Activated CD8-positive, alpha-beta T cell treated with anti-CD3 and anti-CD28 coated beads for 36 hours (primary cell): Measurements from ENCODE around the gene SMCO1. TPM values are rescaled to one million over a fixed set of nuclear protein-coding genes. Genes with fewer than 3 reads are reported as not detected.
"Not testable (repeated sequence)": the region's sequence is repeated elsewhere in the genome, so short reads cannot be mapped to it uniquely, and the experiment has no call there.

Experiments
- ATAC-seq: fragments of 200-7000 bp; cut with Tn5 transposase; one replicate; pipeline ENCODE4 v1.10.0; 2021; ENCODE audit warnings: mild to moderate bottlenecking, moderate library complexity
- CTCF ChIA-PET: fragments of 350-600 bp; sonication (Branson Sonifier 250); formaldehyde crosslinking; loops from one replicate; lab custom pipeline; 2021; ENCODE audit warnings: antibody characterized with exemption; lab: Charles Lee
- POLR2A ChIA-PET: fragments of 350-600 bp; sonication (Branson Sonifier 250); formaldehyde crosslinking; loops from one replicate; lab custom pipeline; 2021; ENCODE audit warnings: antibody characterized with exemption; lab: Charles Lee
- DNase-seq: peaks from one replicate; pipeline ENCODE4 v3.0.0-alpha.2; 2020
- H3K27ac Mint-ChIP-seq: one replicate; pipeline ENCODE4 v1.8.0; 2021; ENCODE audit warnings: mild to moderate bottlenecking, mixed read lengths
- H3K27me3 Mint-ChIP-seq: one replicate; pipeline ENCODE4 v1.8.0; 2021; ENCODE audit warnings: mixed read lengths
- H3K36me3 Mint-ChIP-seq: one replicate; pipeline ENCODE4 v1.8.0; 2021; ENCODE audit warnings: low read depth, mixed read lengths
- H3K4me1 Mint-ChIP-seq: one replicate; pipeline ENCODE4 v1.8.0; 2021; ENCODE audit warnings: low read depth, mixed read lengths
- H3K4me3 Mint-ChIP-seq: one replicate; pipeline ENCODE4 v1.8.0; 2021; ENCODE audit warnings: mild to moderate bottlenecking, moderate library complexity, mixed read lengths
- H3K9me3 Mint-ChIP-seq: one replicate; pipeline ENCODE4 v1.8.0; 2021; ENCODE audit warnings: mixed read lengths
- intact Hi-C: fragments of 100-400 bp; cut with micrococcal nuclease; formaldehyde crosslinking; loops from one replicate; pipeline ENCODE4 v1.10.0; 2022
- total RNA-seq, 2 experiments: library from RNA; stranded (reverse); gene quantifications; one replicate each; pipeline ENCODE4 v1.2.3, GENCODE V29; 2021
- TF ChIP-seq, protein P1 (sequence below): fragments of 200-600 bp; IDR thresholded peaks from one replicate; pipeline ENCODE4 v1.8.0; 2022; ENCODE audit warnings: antibody characterized with exemption, mild to moderate bottlenecking

The SMCO1 gene
- total RNA-seq, 2 experiments from 2014 or later = not detected

DNA sequence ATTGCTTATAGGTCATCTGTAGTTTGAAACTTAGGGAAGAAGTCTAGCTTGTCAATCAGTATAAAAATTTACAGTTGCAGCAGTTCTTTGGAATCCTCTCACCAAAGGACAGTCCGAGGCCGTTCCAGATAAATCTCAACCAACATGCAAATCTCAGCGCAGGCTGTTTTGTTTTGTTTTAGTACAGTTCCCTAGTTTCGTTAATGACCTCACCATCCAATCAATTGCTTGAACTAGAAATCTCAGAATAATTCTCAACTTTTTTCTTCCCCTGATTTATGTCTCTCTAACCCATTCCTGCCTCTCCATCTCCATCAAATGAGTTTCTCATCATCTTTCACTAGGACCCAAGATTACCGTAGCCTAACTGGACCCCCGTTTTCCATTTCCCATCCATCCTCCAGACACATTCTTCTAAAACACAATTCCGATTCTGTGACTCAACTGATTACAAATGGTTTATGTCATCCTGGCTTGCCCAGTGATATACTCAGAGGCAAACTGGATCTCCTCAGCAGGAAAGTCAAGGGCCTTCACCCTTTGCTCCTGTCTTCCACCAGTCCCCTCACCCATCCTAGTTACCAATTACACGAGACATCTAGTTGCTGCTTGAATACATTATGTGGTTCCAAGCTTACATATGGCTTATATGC lies 1.3 kb downstream of the SMCO1 start:
- Mint-ChIP-seq H3K4me1 (peaks cover 4% of the 10 kb centered on the region), H3K4me3 (no peak overlapping the region), H3K27me3 (no peaks in the 10 kb centered on the region), H3K27ac (no peak overlapping the region), H3K9me3 (peaks cover 13% of the 10 kb centered on the region), H3K36me3 (peaks cover 2% of the 10 kb centered on the region)
- ChIA-PET CTCF (interaction anchor here (3.5 kb wide), 1 partner anchor 9 kb away, joined by 15 read pairs; no protein-coding TSS in a partner anchor), POLR2A (interaction anchor here (0.6 kb wide), 1 partner anchor 24 kb away, joined by 3 read pairs; no protein-coding TSS in a partner anchor)
- TF ChIP-seq, protein P1, sequence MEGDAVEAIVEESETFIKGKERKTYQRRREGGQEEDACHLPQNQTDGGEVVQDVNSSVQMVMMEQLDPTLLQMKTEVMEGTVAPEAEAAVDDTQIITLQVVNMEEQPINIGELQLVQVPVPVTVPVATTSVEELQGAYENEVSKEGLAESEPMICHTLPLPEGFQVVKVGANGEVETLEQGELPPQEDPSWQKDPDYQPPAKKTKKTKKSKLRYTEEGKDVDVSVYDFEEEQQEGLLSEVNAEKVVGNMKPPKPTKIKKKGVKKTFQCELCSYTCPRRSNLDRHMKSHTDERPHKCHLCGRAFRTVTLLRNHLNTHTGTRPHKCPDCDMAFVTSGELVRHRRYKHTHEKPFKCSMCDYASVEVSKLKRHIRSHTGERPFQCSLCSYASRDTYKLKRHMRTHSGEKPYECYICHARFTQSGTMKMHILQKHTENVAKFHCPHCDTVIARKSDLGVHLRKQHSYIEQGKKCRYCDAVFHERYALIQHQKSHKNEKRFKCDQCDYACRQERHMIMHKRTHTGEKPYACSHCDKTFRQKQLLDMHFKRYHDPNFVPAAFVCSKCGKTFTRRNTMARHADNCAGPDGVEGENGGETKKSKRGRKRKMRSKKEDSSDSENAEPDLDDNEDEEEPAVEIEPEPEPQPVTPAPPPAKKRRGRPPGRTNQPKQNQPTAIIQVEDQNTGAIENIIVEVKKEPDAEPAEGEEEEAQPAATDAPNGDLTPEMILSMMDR = no peak
- intact Hi-C loops = no loop called here
- no peak for ATAC-seq
- no peak for DNase-seq

DNA sequence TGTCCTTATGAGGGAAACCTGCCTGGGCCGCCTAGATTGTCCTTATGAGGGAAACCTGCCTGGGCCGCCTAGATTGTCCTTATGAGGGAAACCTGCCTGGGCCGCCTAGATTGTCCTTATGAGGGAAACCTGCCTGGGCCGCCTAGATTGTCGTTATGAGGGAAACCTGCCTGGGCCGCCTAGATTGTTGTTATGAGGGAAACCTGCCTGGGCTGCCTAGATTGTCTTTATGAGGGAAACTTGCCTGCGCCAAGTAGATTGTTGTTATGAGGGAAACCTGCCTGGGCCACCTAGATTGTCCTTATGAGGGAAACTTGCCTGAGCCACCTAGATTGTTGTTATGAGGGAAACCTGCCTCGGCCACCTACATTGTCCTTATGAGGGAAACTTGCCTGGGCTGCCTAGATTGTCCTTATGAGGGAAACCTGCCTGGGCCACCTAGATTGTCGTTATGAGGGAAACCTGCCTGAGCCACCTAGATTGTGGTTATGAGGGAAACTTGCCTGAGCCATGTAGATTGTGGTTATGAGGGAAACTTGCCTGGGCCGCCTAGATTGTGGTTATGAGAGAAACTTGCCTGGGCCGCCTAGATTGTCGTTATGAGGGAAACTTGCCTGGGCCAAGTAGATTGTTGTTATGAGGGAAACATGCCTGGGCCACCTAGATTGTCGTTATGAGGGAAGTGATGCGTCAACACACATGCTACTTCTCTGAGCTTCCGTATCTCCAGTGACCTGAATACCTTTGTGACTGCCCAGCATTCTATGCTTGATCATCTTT lies 3.3 kb downstream of the SMCO1 start:
- CTCF ChIA-PET = interaction anchor here (1.1 to 3.5 kb wide), 3 partner anchors 11 to 258 kb away, joined by 3 to 15 read pairs (median 5); no protein-coding TSS in a partner anchor
- ATAC-seq, H3K27me3 Mint-ChIP-seq, H3K4me3 Mint-ChIP-seq, H3K9me3 Mint-ChIP-seq, DNase-seq, H3K4me1 Mint-ChIP-seq, H3K36me3 Mint-ChIP-seq, intact Hi-C loops: not testable (repeated sequence)
- POLR2A ChIA-PET = interaction anchor here (0.6 kb wide), 1 partner anchor 30 kb away, joined by 3 read pairs; no protein-coding TSS in a partner anchor
- H3K27ac Mint-ChIP-seq = peak overlapping the region; percentile 20

DNA sequence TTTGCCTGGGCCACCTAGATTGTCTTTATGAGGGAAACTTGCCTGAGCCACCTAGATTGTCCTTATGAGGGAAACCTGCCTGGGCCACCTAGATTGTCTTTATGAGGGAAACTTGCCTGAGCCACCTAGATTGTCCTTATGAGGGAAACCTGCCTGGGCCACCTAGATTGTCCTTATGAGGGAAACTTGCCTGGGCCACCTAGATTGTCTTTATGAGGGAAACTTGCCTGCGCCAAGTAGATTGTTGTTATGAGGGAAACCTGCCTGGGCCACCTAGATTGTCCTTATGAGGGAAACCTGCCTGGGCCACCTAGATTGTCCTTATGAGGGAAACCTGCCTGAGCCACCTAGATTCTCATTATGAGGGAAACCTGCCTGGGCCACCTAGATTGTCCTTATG lies 4.0 kb downstream of the SMCO1 start:
- CTCF ChIA-PET = interaction anchor here (1.8 to 5.4 kb wide), 2 partner anchors 11 to 15 kb away, joined by 4 to 39 read pairs; no protein-coding TSS in a partner anchor

DNA sequence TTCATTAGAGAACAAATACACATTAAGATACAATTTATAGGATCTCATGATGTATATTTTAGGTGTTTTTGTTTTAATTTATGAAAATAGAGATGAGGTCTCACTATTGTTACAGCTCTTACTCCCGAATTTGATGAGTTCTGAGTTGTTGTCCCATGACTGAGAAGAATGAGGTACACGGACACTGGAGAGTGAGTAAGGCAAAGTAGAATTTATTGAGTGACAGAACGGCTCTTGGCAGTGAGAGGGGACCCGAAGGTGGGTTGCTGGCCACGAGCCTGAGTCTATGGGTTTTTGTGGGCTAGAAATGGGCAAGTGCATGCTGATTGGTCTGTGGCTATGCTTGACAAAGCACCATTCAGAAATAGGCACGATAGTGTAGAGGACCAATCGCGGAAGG lies 8.5 kb downstream of the SMCO1 start:
- intact Hi-C loops = no loop called here
- Mint-ChIP-seq H3K27me3 (no peaks in the 10 kb centered on the region), H3K9me3 (peaks cover 10% of the 10 kb centered on the region), H3K36me3 (peaks cover 8% of the 10 kb centered on the region), H3K4me1 (peaks cover 11% of the 10 kb centered on the region), H3K4me3 (no peak overlapping the region), H3K27ac (no peak overlapping the region)
- DNase-seq (no peak), ATAC-seq (no peak)
- TF ChIP-seq, protein P1 = no peak
- ChIA-PET CTCF (interaction anchor here (1.7 to 5.4 kb wide), 2 partner anchors 16 to 22 kb away, joined by 11 to 39 read pairs; no protein-coding TSS in a partner anchor), POLR2A (interaction anchor here (0.9 kb wide), 1 partner anchor 13 kb away, joined by 4 read pairs; no protein-coding TSS in a partner anchor)

More for the DNA sequence above, 4.0 kb downstream of the SMCO1 start:
- intact Hi-C loops, H3K27ac Mint-ChIP-seq, H3K27me3 Mint-ChIP-seq, DNase-seq, ATAC-seq, H3K4me3 Mint-ChIP-seq, H3K36me3 Mint-ChIP-seq, H3K4me1 Mint-ChIP-seq, POLR2A ChIA-PET: not testable (repeated sequence)
- H3K9me3 Mint-ChIP-seq = peaks cover 14% of the 10 kb centered on the region

GRCh38 chr3:196504556-196504955 lies 10.6 kb downstream of the SMCO1 start:
- ChIA-PET CTCF (interaction anchor here (0.7 to 2.8 kb wide), 4 partner anchors 18 to 223 kb away, joined by 3 to 15 read pairs (median 6); no protein-coding TSS in a partner anchor), POLR2A (interaction anchor here (1.4 kb wide), 1 partner anchor 64 kb away, joined by 4 read pairs; the partner anchor contains the start of genes FBXO45 and WDR53)
- H3K36me3 Mint-ChIP-seq = peaks cover 26% of the 10 kb centered on the region
- ATAC-seq (no peak), DNase-seq (no peak)
- TF ChIP-seq, protein P1 = no peak
- no peak overlapping the region for H3K27ac Mint-ChIP-seq
- no peaks in the 10 kb centered on the region for H3K27me3 Mint-ChIP-seq
- peaks cover 20% of the 10 kb centered on the region for H3K4me1 Mint-ChIP-seq
- intact Hi-C loops = no loop called here
- H3K9me3 Mint-ChIP-seq = peaks cover 10% of the 10 kb centered on the region
- no peak overlapping the region for H3K4me3 Mint-ChIP-seq

- Mint-ChIP-seq H3K27ac (peak overlapping the region; percentile 100), H3K4me3 (peak overlapping the region; percentile 100), H3K4me1 (peaks cover 25% of the 10 kb centered on the region), H3K36me3 (peaks cover 31% of the 10 kb centered on the region)
- DNase-seq, intact Hi-C loops, H3K9me3 Mint-ChIP-seq, ATAC-seq, H3K27me3 Mint-ChIP-seq: not testable (repeated sequence)
- ChIA-PET POLR2A (interaction anchor here (1.3 to 1.4 kb wide), 2 partner anchors 20 to 64 kb away, joined by 3 to 4 read pairs; partner anchors contain the start of genes FBXO45 and WDR53), CTCF (interaction anchor here (1.1 to 2.8 kb wide), 3 partner anchors 19 to 222 kb away, joined by 3 to 15 read pairs (median 8); no protein-coding TSS in a partner anchor)
Observed at GRCh38 chr3:196504077-196504398, 11.1 kb downstream of the SMCO1 start.
